NT2/D1 (cell line): ENCODE data around the gene PEPD.

Source experiments
- YY1 ChIP-seq: IDR thresholded peaks from 2 replicates; pipeline ENCODE4 v1.6.1; 2011; ENCODE audit not compliant: insufficient read length, insufficient read depth
- ZNF274 ChIP-seq: IDR thresholded peaks from 2 replicates; pipeline ENCODE4 v1.6.1; 2011; ENCODE audit warnings: mild to moderate bottlenecking, low read depth, low read length

- TF ChIP-seq ZNF274: no peak
- no peak for TF ChIP-seq YY1
Observed at GRCh38 chr19:33376941-33377557, 144.5 kb downstream of the PEPD start.
